ENCODE data around the gene CD151.

The CD151 gene

GRCh38 chr11:803467-803742, 29.3 kb upstream of the CD151 start:
- no peak for TF ChIP-seq CTCF (IDR thresholded peaks at IDR 0.05; ENCODE audit: borderline replicate concordance, insufficient read depth, low read depth, low read length)
- H3K4me3 ChIP-seq (ENCODE audit: low read depth, low read length), result peak overlapping the region; percentile 66

GRCh38 chr11:803770-804598, 28.8 kb upstream of the CD151 start:
- H3K4me3 ChIP-seq (ENCODE audit: low read depth, low read length), result peak overlapping the region; percentile 66
- TF ChIP-seq CTCF (IDR thresholded peaks at IDR 0.05; ENCODE audit: borderline replicate concordance, insufficient read depth, low read depth, low read length), result no peak

- peak overlapping the region; percentile 66 for H3K4me3 ChIP-seq (ENCODE audit: low read depth, low read length)
- no peak for TF ChIP-seq CTCF (IDR thresholded peaks at IDR 0.05; ENCODE audit: borderline replicate concordance, insufficient read depth, low read depth, low read length)
These were observed 28.2 kb upstream of the CD151 start for GRCh38 chr11:804599-804964.

GRCh38 chr11:808427-809286, 24.1 kb upstream of the CD151 start:
- TF ChIP-seq CTCF (IDR thresholded peaks at IDR 0.05; ENCODE audit: borderline replicate concordance, insufficient read depth, low read depth, low read length), result peak; percentile 37; the same call in 1 of the 2 replicates
- peak overlapping the region; percentile 92 for H3K4me3 ChIP-seq (ENCODE audit: low read depth, low read length)

GRCh38 chr11:809287-810039, 23.3 kb upstream of the CD151 start, which contains the start of gene RPLP2:
TSS of gene RPLP2 (plus strand) at chr11:809967. CDS start at chr11:810235, 268 bp downstream.
- no peak for TF ChIP-seq CTCF (IDR thresholded peaks at IDR 0.05; ENCODE audit: borderline replicate concordance, insufficient read depth, low read depth, low read length)

GRCh38 chr11:810040-810567, 22.6 kb upstream of the CD151 start:
- H3K4me3 ChIP-seq (ENCODE audit: low read depth, low read length), result peak overlapping the region; percentile 92
- no peak for TF ChIP-seq CTCF (IDR thresholded peaks at IDR 0.05; ENCODE audit: borderline replicate concordance, insufficient read depth, low read depth, low read length)

More at GRCh38 chr11:809287-810039, 23.3 kb upstream of the CD151 start, which contains the start of gene RPLP2:
- peak within 1 kb of the TSS; percentile 92 for H3K4me3 ChIP-seq (ENCODE audit: low read depth, low read length)

Measured in GM12875 (cell line).